ENCODE measurements around the gene ATL2. TPM values are rescaled to one million over a fixed set of nuclear protein-coding genes. Genes with fewer than 3 reads are reported as not detected.

Gene ATL2
- total and polyA plus RNA-seq, 3 experiments from 2014 or later = 23.4 to 62.4 (median 61.5) TPM

DNA sequence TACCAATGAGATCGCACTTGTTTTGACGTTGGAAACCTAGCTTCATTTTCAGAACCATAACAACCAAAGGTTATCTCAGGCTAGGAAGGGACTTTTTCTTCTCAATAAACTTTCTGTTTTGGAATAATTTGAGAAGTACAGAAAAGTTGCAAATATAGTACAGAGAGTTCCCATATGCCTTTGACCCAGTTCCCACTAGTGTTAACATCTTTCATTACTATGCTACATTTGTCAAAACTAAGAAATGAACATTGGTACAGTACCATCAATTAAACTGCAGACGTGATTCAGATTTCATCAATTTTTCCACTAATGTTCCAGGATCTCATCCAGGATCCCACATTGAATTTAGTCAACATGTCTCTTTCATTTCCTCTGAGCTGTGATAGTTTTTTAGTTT lies 111.6 kb downstream of the ATL2 start:
- Histone ChIP-seq H3K27ac (ENCODE audit: low read depth, low read length) (no peak overlapping the region), H3K36me3 (ENCODE audit: insufficient read depth, low read length) (no peaks in the 10 kb centered on the region), H3K4me3 (ENCODE audit: low read length) (no peak overlapping the region), H3K27me3 (ENCODE audit: insufficient read depth, low read length, poor library complexity, severe bottlenecking) (no peaks in the 10 kb centered on the region), H3K9me3 (ENCODE audit: low read length) (no peaks in the 10 kb centered on the region), H3K4me1 (ENCODE audit: insufficient read depth, low read length) (no peaks in the 10 kb centered on the region)
- POLR2A ChIA-PET = no interaction called here
- Mint-ChIP-seq H3K4me3 (no peak overlapping the region), H3K36me3 (peaks cover 0 to 3% (median 0%) of the 10 kb centered on the region in 3 donors), H3K4me1 (peaks cover 0 to 20% (median 13%) of the 10 kb centered on the region in 3 donors), H3K9me3 (peaks cover 0 to 6% (median 0%) of the 10 kb centered on the region in 5 donors), H3K27me3 (peaks cover 7% of the 10 kb centered on the region in 2 donors), H3K27ac (no peak overlapping the region)
- no peak for DNase-seq
- CTCF ChIA-PET = interaction anchor here (1.1 kb wide), 1 partner anchor 27 kb away, joined by 3 read pairs; no protein-coding TSS in a partner anchor

- peaks cover 9 to 10% of the 10 kb centered on the region in 2 donors for H3K27me3 Mint-ChIP-seq
- Histone ChIP-seq H3K4me3 (ENCODE audit: low read length) (no peak overlapping the region), H3K27me3 (ENCODE audit: insufficient read depth, low read length, poor library complexity, severe bottlenecking) (no peaks in the 10 kb centered on the region), H3K36me3 (ENCODE audit: insufficient read depth, low read length) (no peaks in the 10 kb centered on the region), H3K9me3 (ENCODE audit: low read length) (no peaks in the 10 kb centered on the region), H3K4me1 (ENCODE audit: insufficient read depth, low read length) (no peaks in the 10 kb centered on the region), H3K27ac (ENCODE audit: low read depth, low read length) (no peak overlapping the region)
- no peak overlapping the region for H3K4me3 Mint-ChIP-seq
- ChIA-PET POLR2A (no interaction called here), CTCF (interaction anchor here (1.1 kb wide), 1 partner anchor 28 kb away, joined by 3 read pairs; no protein-coding TSS in a partner anchor)
- DNase-seq = no peak
- H3K36me3 Mint-ChIP-seq = peaks cover 0 to 3% (median 0%) of the 10 kb centered on the region in 3 donors
- peaks cover 0 to 24% (median 16%) of the 10 kb centered on the region in 3 donors for H3K4me1 Mint-ChIP-seq
- no peak overlapping the region for H3K27ac Mint-ChIP-seq
- H3K9me3 Mint-ChIP-seq = peaks cover 0 to 6% (median 0%) of the 10 kb centered on the region in 5 donors
These were observed 112.5 kb downstream of the ATL2 start for GRCh38 chr2:38264396-38265221.

- Mint-ChIP-seq H3K4me1 (peaks cover 0 to 24% (median 16%) of the 10 kb centered on the region in 3 donors), H3K9me3 (peaks cover 0 to 6% (median 0%) of the 10 kb centered on the region in 5 donors), H3K27me3 (peaks cover 9 to 18% of the 10 kb centered on the region in 2 donors), H3K36me3 (peaks cover 0 to 2% (median 0%) of the 10 kb centered on the region in 3 donors), H3K4me3 (no peak overlapping the region), H3K27ac (no peak overlapping the region)
- H3K27me3 ChIP-seq (ENCODE audit: insufficient read depth, low read length, poor library complexity, severe bottlenecking) = no peaks in the 10 kb centered on the region
- no peak overlapping the region for H3K27ac ChIP-seq (ENCODE audit: low read depth, low read length)
- ChIA-PET CTCF (interaction anchor here (0.8 kb wide), 1 partner anchor 245 kb away, joined by 3 read pairs; no protein-coding TSS in a partner anchor), POLR2A (no interaction called here)
- no peaks in the 10 kb centered on the region for H3K36me3 ChIP-seq (ENCODE audit: insufficient read depth, low read length)
- no peaks in the 10 kb centered on the region for H3K9me3 ChIP-seq (ENCODE audit: low read length)
- H3K4me3 ChIP-seq (ENCODE audit: low read length) = no peak overlapping the region
- no peaks in the 10 kb centered on the region for H3K4me1 ChIP-seq (ENCODE audit: insufficient read depth, low read length)
- no peak for DNase-seq
These were observed 113.8 kb downstream of the ATL2 start for GRCh38 chr2:38263293-38263692.

DNA sequence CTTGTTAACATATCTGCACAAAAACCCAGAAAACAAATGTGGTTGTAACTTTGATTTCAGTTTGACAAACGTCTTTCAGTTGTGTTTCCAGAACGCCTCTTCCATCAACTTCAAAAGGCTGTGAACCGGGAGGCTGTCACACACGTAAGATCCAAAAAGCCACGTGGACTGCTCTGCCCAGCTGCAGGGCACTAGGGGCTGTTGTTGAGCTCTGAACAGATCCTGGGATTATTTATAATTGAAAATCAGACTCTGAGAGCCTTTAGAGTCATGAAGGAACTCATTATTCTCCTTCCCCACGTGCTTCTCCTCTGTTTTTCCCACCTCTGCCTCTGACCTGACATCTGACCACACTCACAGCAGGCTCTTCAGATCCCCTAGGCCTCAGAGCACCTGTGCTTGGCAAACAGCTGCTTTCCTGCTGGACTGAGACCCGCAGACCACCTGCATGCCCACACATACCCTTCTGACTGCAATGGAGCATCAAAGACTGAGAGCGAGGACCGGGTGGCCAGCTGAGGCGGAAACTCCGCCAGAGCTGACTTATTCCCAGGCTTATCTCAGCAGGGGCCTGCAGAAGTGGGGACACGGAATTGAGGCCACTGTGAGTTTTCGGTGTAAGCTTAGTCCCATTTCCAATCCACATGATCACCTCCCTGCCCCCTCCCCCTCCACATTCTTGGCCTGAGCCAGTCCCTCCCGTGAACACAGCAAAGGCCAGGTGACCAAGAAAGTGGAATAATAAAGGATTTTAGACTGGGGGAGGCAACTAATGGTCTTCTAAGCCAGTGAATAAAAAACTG lies 114.8 kb downstream of the ATL2 start:
- H3K4me3 Mint-ChIP-seq = no peak overlapping the region
- Histone ChIP-seq H3K36me3 (ENCODE audit: insufficient read depth, low read length) (no peaks in the 10 kb centered on the region), H3K27ac (ENCODE audit: low read depth, low read length) (no peak overlapping the region), H3K4me1 (ENCODE audit: insufficient read depth, low read length) (no peaks in the 10 kb centered on the region), H3K4me3 (ENCODE audit: low read length) (no peak overlapping the region), H3K9me3 (ENCODE audit: low read length) (no peaks in the 10 kb centered on the region), H3K27me3 (ENCODE audit: insufficient read depth, low read length, poor library complexity, severe bottlenecking) (no peaks in the 10 kb centered on the region)
- CTCF ChIA-PET = interaction anchor here (0.8 kb wide), 1 partner anchor 246 kb away, joined by 3 read pairs; no protein-coding TSS in a partner anchor
- H3K27me3 Mint-ChIP-seq = peaks cover 7 to 22% of the 10 kb centered on the region in 2 donors
- peaks cover 0 to 24% (median 16%) of the 10 kb centered on the region in 3 donors for H3K4me1 Mint-ChIP-seq
- H3K9me3 Mint-ChIP-seq = peaks cover 0 to 2% (median 0%) of the 10 kb centered on the region in 5 donors
- peak overlapping the region in 2 of 8 donors; percentile 2 to 3 for H3K27ac Mint-ChIP-seq
- DNase-seq = no peak
- H3K36me3 Mint-ChIP-seq = peaks cover 0 to 2% (median 0%) of the 10 kb centered on the region in 3 donors
- POLR2A ChIA-PET = no interaction called here

- Mint-ChIP-seq H3K36me3 (peaks cover 0 to 2% (median 0%) of the 10 kb centered on the region in 3 donors), H3K4me1 (peaks cover 0 to 23% (median 16%) of the 10 kb centered on the region in 3 donors), H3K4me3 (peak overlapping the region in 1 of 7 donors; percentile 3), H3K27me3 (peaks cover 7 to 23% of the 10 kb centered on the region in 2 donors), H3K27ac (peak overlapping the region in 2 of 8 donors; percentile 2 to 3), H3K9me3 (no peaks in the 10 kb centered on the region)
- no peak for DNase-seq
- Histone ChIP-seq H3K27ac (ENCODE audit: low read depth, low read length) (no peak overlapping the region), H3K4me3 (ENCODE audit: low read length) (no peak overlapping the region), H3K36me3 (ENCODE audit: insufficient read depth, low read length) (no peaks in the 10 kb centered on the region), H3K4me1 (ENCODE audit: insufficient read depth, low read length) (no peaks in the 10 kb centered on the region), H3K27me3 (ENCODE audit: insufficient read depth, low read length, poor library complexity, severe bottlenecking) (no peaks in the 10 kb centered on the region), H3K9me3 (ENCODE audit: low read length) (no peaks in the 10 kb centered on the region)
- ChIA-PET CTCF (interaction anchor here (0.6 kb wide), 1 partner anchor 952 kb away, joined by 3 read pairs; no protein-coding TSS in a partner anchor), POLR2A (no interaction called here)
These were observed 115.5 kb downstream of the ATL2 start for GRCh38 chr2:38261569-38262068.

GRCh38 chr2:38260972-38261371 lies 116.1 kb downstream of the ATL2 start:
- Histone ChIP-seq H3K36me3 (ENCODE audit: insufficient read depth, low read length) (no peaks in the 10 kb centered on the region), H3K9me3 (ENCODE audit: low read length) (no peaks in the 10 kb centered on the region), H3K4me1 (ENCODE audit: insufficient read depth, low read length) (no peaks in the 10 kb centered on the region), H3K4me3 (ENCODE audit: low read length) (no peak overlapping the region), H3K27ac (ENCODE audit: low read depth, low read length) (no peak overlapping the region), H3K27me3 (ENCODE audit: insufficient read depth, low read length, poor library complexity, severe bottlenecking) (no peaks in the 10 kb centered on the region)
- POLR2A ChIA-PET = no interaction called here
- Mint-ChIP-seq H3K4me3 (peak overlapping the region in 2 of 7 donors; percentile 45 to 71), H3K27ac (no peak overlapping the region), H3K36me3 (peaks cover 0 to 2% (median 0%) of the 10 kb centered on the region in 3 donors), H3K27me3 (peaks cover 7 to 30% of the 10 kb centered on the region in 2 donors), H3K9me3 (no peaks in the 10 kb centered on the region), H3K4me1 (peaks cover 0 to 20% (median 16%) of the 10 kb centered on the region in 3 donors)
- CTCF ChIA-PET = interaction anchor here (0.6 kb wide), 1 partner anchor 951 kb away, joined by 3 read pairs; no protein-coding TSS in a partner anchor
- DNase-seq = no peak

DNA sequence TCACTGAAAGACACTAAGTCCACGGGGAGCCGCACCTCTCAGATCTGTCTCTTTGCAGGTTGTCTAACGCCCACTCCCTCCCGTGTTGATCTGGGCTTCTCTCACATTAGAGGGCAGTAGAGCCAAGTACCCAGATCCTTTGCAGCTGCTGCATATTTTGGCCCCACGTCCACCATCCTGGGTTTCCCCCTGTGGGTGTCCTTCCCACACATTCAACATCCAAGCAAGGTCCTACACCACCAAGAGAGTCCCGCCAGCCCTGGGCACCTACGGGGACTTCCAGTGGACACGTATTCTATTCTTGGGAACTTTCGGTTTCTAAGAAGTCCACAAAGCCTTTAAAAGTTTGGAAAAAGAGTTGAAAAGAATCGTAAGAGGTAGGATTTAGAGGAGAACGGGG lies 116.6 kb downstream of the ATL2 start:
- DNase-seq = no peak
- POLR2A ChIA-PET = no interaction called here

More for the DNA sequence above, 116.6 kb downstream of the ATL2 start:
- no peak overlapping the region for H3K27ac Mint-ChIP-seq
- no peak overlapping the region for H3K4me3 ChIP-seq (ENCODE audit: low read length)
- CTCF ChIA-PET = no interaction called here
- H3K36me3 Mint-ChIP-seq = no peaks in the 10 kb centered on the region
- no peaks in the 10 kb centered on the region for H3K36me3 ChIP-seq (ENCODE audit: insufficient read depth, low read length)
- peak overlapping the region in 6 of 7 donors; percentile 24 to 71 (median 50) for H3K4me3 Mint-ChIP-seq
- H3K9me3 ChIP-seq (ENCODE audit: low read length) = no peaks in the 10 kb centered on the region
- peaks cover 0 to 20% (median 16%) of the 10 kb centered on the region in 3 donors for H3K4me1 Mint-ChIP-seq
- no peaks in the 10 kb centered on the region for H3K27me3 ChIP-seq (ENCODE audit: insufficient read depth, low read length, poor library complexity, severe bottlenecking)
- H3K9me3 Mint-ChIP-seq = no peaks in the 10 kb centered on the region
- H3K27me3 Mint-ChIP-seq = peaks cover 7 to 30% of the 10 kb centered on the region in 2 donors
- H3K4me1 ChIP-seq (ENCODE audit: insufficient read depth, low read length) = no peaks in the 10 kb centered on the region
- no peak overlapping the region for H3K27ac ChIP-seq (ENCODE audit: low read depth, low read length)
